GM21447 (cell line): Measurements from ENCODE around the gene NT5E.
A peak's percentile ranks its signal among the peaks of the same experiment; 100 is the strongest.

Experiments
- ATAC-seq: cut with Tn5 transposase; IDR thresholded peaks from one replicate; pipeline ENCODE4 v1.9.1; 2021; ENCODE audit not compliant: unreplicated experiment

NT5E gene

DNA sequence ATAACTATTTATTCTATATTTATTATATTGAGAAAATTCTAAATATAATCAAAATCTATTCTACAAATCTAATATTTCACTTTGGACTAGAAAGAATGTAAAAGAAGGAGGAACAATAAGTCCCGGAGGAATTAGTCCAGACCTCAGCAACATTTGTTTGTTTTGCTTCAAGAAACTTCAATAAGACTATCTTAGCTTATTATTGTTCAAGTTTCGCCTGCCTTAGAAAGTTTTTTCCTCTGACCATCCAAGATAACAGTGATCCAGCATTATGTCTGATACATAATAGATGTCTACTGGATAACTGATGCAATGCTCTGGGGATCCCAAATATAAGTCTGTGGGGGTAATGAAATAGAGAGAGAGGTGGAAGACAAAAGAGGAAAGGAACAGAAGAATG is 28.7 kb upstream of the NT5E start:
- ATAC-seq, result no peak

DNA sequence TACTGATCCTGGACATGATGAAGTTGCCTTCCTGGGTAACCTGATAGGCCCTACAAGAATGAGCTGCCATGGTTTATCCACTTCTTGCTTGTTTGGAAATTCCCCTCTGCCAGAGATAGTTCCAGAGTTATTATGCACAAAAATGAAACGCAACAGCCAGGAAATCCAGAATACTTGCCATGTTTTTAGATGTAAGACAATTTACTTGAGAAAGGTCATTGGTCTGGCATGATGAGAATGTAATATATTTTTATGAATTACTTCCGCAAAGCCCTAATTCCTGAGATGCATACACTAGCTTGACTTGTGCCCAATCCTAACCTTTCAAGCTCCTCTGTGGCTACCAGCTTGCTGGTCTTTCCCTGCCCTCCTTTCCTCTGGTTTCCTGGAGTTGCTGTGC is 27.9 kb upstream of the NT5E start:
- no peak for ATAC-seq

DNA sequence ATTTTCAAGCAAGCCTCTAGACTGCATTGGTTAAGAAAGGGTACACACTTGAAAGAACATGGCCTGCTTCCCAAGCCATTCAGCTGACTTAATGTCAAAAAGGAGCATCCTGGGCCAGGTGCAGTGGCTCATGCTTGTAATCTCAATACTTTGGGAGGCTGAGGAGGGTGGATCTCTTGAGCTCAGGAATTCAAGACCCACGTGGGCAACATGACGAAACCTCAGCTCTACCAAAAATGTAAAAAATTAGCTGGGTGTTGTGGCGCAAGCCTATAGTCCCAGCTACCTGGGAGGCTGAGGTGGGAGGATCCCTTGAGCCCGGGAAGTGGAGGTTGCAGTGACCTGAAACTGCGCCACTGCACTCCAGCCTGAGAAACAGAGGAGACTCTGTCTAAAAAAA is 26.9 kb upstream of the NT5E start:
- no peak for ATAC-seq

DNA sequence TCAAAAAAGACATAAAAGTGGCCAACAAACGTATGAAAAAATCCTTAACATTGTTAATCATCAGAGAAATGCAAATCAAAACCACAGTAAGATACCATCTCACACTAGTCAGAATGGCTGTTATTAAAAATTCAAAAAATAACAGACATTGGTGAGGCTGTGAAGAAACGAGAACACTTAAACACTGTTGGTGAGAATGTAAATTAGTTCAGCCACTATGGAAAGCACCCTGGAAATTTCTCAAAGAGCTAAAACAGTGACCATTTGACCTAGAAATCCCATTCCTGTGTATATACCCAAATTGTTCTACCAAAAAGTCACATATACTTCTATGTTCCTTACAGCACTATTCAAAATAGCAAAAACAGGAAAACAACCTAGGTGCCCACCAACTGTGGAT is 24.9 kb upstream of the NT5E start:
- no peak for ATAC-seq

DNA sequence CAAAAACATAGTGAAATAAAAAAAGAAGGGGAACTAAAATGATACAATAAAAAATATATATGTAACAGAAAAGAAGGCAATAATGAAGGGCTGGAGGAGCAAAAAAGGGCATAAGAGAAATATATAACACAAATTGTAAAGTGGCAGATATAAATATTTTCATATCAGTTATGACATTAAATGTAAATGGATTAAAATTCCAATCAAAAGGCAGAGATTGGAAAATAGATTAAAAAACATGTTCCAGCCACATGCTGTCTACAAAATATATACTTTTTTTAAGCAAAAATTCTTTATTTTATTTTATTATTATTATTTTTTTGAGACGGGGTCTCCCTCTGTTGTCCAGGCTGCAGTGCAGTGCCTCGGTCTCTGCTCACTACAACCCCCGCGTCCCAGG is 23.9 kb upstream of the NT5E start:
- ATAC-seq, result no peak

DNA sequence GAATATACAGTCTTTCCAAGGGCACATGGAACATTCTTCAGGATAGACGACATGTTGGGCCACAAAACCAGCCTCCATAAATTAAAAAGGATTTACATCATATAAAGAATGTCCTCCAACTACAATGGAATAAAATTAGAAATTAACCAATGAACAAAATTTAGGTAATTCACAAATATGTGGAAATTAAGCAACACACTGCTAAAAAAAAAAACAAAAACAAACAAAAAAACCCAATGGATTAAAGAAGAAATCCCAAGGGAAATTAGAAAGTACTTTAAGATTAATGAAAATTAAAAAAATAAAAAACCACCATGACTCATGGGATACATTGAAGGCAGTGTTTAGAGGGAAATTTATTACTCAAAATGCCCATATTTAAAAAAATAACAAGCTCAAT is 21.4 kb upstream of the NT5E start:
- no peak for ATAC-seq

DNA sequence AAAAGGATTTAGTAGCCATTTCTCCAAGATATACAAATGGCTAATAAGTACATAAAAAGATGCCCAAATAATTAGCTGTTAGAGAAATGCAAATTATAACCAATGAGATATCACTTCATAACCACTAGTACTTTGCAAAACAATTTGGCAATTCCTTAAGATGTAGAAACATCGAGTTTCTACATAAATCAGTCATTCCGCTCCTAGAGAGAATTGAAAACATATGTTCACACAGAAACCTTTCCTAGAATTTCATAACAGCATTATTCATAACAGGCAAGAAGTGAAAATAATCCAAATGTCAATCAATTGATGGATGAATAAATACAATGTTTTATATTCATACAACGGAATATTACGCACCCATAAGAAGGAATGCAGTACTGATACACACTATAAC is 20.5 kb upstream of the NT5E start:
- ATAC-seq, result no peak

DNA sequence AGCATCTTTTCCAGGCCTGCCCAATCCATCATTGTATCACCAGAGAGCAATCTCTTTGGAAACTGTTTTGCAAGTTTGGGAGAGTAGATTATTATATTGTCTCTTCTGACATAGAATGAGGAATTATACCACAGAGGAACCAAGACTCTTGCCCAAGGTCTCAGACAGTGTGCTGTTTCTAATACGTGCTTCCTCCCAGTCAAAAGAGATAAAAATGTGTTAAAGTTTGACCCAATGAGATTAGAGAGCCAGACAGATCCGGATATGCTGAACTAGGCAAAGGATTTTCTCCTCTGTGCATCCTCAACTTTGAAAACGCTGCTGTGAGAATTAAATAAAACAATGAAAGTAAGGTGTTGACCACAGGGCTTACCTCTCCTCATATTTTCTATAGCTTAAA is 18.6 kb upstream of the NT5E start:
- no peak for ATAC-seq

DNA sequence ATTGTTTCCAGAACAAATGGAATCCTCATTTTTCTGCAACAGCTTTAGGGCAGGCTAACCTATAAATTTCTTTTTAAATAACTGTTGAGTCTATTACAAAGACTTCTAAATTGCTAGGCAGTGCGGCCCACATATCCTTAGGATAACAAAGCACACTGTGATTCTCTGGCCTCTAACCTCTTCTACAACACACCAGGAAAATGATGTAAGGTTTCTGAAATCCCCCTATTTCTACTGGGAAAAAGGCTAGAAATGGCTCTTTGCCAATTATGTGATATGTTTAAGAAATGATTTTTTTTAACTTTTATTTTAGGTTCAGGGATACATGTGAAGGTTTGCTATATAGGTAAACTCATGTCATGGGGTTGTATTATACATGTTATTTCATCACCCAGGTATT is 17.3 kb upstream of the NT5E start:
- no peak for ATAC-seq

DNA sequence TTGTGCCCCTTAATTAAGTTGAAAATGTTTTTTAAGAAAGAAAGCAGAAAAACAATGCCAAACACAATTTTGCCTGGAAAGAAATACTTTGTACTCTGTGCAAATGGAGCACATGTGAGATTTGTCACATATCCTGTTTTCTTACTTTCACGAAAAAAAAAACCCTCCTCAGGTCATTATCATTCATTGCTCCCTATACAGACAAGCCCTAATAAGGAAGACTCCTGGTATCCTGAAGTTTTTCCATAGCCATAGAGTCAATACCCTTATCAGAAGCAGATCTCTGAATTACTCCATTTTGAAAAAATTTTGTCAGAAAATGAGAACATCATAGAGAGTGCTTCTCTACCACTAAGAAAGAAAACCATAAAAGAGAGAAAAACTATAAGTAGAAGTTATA is 14.0 kb upstream of the NT5E start:
- no peak for ATAC-seq

DNA sequence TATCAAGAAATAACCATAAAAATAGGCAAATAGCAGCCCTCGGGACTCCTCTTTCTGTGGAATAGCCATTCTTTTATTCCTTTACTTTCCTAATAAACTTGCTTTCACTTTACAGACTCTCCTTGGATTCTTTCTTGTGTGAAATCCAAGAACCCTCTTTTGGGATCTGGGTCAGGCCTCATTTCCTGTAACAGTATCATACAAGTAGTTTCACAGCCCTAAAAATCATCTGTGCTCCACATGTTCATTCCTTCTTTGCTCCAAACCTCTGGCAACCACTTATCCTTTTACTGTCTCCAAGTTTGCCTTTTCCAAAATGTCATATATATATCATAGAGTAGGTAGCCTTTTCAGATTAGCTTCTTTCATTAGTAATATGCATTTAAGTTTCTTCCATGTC is 13.5 kb upstream of the NT5E start:
- no peak for ATAC-seq

DNA sequence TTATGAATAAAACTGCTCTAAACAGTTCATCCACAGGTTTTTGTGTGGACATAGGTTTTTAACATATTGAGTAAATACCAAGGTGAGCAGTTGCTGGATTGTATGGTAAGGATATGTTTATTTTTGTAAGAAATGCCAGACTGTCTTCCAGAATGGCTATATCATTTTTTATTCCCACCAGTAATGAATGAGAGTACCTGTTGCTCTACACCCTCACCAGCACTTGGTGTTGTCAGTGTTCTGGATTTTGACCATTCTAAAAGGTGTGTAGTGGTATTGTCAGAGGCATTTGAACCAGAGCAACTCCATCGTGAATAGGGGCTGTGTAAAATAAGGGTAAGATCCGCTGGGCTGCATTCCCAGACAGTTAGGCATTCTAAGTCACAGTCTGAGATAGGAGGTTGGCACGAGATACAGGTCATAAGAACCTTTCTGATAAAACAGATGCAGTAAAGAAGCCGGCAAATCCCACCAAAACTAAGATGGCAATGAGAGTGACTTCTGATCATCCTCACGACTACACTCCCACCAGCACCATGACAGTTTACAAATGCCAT is 12.9 kb upstream of the NT5E start:
- no peak for ATAC-seq

DNA sequence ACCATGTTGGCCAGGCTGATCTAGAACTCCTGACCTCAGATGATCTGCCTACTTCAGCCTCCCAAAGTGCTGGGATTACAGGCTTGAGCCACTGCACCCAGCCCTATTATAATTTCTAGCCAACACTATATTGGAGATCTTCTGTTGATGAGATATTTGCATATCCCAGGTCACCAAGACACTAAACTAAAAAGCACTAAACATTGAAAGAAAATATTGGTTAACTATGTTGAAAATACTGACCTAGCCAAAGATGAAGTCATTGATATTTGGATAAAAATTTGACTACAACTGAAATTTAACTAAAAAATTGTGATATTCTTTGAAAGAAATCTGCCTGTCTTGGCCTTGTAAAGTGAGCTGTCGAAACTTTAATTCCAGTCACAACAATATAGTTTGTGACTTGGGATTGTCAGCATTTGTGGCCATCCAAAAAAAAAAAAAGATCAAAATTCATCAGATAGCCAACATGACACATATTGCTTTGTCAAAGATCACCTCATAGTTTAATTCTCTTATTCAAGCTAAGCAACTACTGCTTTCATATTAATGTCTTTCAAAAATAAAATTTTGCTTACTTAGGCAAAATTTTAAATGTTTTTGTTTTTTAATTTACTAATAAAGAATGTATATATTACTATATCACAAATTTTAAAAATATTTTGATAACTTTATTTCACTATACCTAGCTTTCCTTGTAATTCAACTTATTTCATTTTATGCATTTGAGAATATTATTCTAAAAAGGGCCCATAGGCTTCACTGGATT is 6.3 kb upstream of the NT5E start:
- ATAC-seq, result no peak

DNA sequence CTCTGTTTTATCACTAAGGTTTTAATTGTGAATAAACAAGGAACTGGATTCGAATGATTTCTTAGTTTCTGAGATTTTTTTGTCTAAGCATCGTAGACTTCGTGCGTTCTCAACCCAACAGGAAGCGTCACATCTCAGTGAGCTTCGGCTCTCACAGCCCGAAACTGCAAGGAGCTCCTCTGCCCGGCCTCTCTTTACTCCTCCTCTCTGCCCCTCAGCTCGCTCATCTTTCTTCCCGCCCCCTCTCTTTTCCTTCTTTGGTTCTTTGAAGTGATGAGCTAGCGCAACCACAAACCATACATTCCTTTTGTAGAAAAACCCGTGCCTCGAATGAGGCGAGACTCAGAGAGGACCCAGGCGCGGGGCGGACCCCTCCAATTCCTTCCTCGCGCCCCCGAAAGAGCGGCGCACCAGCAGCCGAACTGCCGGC is 480 bp upstream of the NT5E start:
- peak; percentile 84 for ATAC-seq

DNA sequence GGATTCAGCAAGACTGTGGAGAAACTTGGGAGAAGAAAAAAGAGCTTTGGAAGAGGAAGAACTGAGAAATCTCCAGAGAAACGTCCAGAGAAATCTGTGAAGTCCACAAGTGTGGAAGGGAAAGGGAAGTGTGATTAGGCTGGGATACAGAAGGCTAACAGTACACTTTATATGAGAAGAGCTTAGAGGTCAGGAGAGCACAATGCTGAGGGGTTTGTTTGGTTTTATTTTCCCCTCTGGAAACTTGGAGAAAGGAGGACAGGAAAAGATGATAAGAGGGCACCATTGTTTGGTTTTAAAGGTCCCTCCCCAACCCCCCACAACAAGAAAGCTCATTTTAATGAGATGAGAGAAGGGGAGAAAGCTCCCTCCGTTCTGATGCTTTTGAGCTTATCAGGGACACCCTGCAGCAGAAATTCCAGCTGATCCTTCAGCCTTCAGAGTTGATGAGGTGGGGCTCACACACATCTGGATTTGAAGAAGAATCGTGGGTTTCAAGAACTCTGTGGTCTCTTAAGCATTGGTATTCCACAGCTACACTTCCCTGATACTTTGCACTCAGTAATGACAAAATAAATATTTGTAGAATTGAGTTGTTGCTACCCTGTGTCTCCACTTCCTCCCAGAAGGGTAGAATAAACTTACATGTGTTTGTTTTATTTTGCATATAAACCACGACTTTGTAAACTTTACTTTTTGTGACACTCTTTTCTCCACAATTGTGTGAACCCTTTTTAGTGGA is 1.9 kb downstream of the NT5E start:
- no peak for ATAC-seq

DNA sequence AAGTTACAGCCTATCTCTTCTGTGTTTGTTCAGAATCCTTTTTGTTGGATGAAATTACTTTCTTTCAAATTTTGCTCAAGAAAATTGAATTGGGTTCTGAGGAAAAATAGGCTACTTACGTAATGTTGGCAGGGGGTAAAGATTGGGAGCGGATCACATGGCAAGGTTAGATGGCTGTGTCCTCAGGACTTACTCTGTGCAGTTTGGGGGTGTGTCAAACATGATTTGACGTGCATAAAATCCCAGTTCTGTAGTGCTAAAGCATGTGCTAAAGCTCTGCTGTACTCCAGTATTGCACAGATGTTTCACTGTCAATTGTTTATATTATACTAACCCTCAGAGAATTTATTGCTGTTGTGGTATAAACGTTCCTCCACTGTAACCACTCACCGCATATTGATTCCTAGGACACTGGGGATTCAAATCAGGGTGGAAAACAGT is 2.6 kb downstream of the NT5E start:
- no peak for ATAC-seq

DNA sequence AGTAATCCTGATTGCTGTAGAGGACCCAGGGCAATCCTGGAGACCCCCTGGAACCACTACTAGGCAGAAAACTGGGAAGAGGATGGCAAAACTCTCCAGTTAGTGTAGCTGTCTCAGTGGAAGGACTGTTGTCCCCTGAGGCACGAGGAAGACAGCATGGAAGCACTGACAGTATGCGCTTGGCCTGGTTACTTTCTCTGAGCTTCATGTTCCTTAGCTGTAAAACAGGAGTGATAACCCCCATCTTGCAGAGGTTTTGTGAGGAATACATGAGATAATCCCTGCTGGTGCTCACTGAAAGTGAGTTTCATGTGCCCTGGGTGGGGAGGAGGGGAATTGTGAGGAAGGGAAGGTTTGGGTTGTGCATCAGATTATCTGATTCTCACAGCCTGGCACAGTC is 3.2 kb downstream of the NT5E start:
- no peak for ATAC-seq

DNA sequence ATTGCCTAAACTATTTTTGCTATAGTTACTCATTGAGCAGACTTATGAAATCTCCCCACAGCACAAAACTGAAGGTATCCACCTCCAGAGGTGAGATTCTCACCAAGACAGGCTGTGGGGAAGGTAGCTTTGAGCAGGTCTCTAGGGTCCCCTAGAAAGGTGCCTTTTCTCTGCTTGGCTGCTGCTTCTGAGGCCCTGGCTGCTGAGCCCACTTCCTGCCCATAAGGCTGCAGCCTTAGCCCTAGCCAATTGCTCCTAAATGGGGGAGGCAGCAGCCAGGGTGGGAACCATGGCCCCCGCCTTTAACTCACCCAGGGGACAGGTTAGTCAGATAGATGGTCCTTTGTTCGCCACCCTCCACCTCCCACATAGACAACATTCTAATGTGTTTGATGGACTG is 3.6 kb downstream of the NT5E start:
- ATAC-seq, result no peak

DNA sequence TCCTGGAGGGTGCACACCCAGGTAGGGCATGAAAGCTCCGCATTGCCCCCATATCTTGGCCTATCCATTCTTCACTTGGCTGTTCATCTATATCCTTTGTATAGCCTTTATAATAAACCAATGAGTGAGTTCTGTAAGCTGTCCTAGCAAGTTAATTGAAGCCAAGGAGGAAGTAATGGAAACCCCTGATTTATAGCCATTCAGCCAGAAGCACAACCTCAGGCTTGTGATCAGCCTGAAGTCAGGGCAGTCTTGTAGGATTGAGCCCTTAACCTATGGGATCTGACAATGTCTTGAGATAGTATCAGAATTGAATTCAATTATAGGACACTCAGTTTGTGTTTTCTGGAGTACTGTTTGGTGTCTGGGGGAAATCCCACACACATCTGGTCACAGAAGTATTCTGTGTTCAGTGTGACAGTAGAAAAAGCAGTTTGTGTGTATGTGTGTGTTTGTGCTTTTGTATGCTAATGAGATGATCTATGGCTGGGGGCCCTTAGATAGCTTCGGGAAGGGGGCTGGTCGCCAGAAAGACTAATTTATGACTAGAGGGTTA is 5.7 kb downstream of the NT5E start:
- ATAC-seq, result no peak

DNA sequence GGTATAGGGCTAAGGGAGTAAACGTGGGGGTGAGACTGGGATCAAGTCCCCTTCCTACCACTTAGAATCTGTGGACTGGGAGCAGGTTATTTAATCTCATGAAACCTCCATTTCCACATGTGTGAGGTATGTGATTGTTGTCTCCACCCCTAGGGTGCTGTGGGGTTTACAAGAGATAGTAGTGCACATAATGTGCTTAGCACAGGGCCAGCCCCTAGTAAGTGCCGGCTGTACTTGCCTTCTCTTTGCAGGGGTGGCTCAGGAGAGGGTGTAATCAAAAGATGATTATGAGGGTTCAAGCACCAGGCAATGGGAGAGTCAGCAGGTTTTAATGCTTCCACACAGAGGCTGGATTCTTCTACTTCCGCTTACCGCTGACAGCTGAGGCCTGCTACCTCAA is 6.9 kb downstream of the NT5E start:
- no peak for ATAC-seq

DNA sequence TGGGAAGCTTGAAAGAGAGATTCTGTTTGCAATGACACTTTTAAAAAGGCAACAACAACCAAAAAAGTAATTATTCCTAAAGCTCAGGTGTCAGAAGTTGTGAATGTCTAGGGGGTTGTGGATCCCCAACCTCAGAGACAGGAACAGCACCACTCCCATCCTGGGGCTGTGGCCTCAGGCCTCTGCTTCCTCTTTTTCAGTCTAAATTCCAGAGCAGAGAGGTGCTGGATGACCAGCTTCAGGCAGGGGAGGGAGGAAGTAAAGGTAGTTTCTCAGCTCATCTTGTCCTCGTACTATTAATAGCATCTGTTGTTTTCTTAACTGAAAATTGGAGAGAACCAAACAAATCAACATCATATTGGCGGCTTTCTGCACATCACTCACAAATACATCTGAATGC is 8.3 kb downstream of the NT5E start:
- ATAC-seq, result no peak

DNA sequence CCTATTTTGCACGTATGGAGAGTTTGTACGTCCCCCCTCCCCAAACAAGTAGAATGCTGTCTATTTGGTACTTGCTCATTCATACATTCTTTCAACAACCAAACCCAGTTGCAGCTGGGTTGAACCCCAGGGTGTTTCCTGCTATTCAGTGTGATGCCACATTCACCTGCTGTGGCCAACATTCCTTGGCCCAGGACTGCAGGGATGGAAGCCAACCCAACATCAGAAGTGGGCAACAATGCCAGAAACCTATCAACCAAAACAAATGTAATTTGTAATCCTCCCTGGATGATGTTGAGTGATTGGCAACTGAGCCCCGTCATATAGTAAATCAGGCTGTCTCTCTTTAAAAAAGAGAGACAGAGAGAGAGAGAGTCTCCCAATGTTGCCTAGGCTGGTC is 8.9 kb downstream of the NT5E start:
- no peak for ATAC-seq
